Kidney (tissue), 14 donors: Measurements from ENCODE around the gene MKRN2. TPM values are rescaled to one million over a fixed set of nuclear protein-coding genes. Genes with fewer than 3 reads are reported as not detected.

Experiments
- DNase-seq, 5 donors: peaks; one replicate each; pipeline ENCODE4 v3.0.0-alpha.2; 2013 to 2020
- FAIRE-seq: peaks from 2 replicates; lab custom pipeline; 2012; peaks lifted over from hg19 to GRCh38; lab: Jason Lieb, UNC
- H3K27ac ChIP-seq, 2 donors: one replicate each; pipeline ENCODE4 v1.7.0; 2013; ENCODE audit warnings: low read depth in 2 of 2, low read length in 2 of 2, inconsistent platforms in 1 of 2
- H3K27me3 ChIP-seq: one replicate; pipeline ENCODE4 v1.7.1; 2013; ENCODE audit warnings: low read length, inconsistent platforms; ENCODE audit not compliant: control insufficient read depth, insufficient read depth
- H3K36me3 ChIP-seq, 3 donors: one replicate each; pipeline versions ENCODE4 v1.7.0 to v1.7.1; 2013; ENCODE audit warnings: low read length in 3 of 3, control low read depth in 1 of 3, inconsistent platforms in 1 of 3; ENCODE audit not compliant: insufficient read depth in 3 of 3, control insufficient read depth in 2 of 3
- H3K4me1 ChIP-seq, 3 donors: one replicate each; pipeline versions ENCODE4 v1.7.0 to v1.7.1; 2013; ENCODE audit warnings: low read length in 3 of 3, inconsistent platforms in 1 of 3, low read depth in 1 of 3; ENCODE audit not compliant: control insufficient read depth in 2 of 3, insufficient read depth in 2 of 3
- H3K4me3 ChIP-seq, 3 donors: one replicate each; pipeline versions ENCODE4 v1.7.0 to v1.8.1; 2013; ENCODE audit warnings: low read length in 3 of 3, control low read depth in 1 of 3, inconsistent platforms in 1 of 3
- H3K9ac ChIP-seq, 3 donors: one replicate each; pipeline versions ENCODE4 v1.7.0 to v1.7.1; 2013; ENCODE audit warnings: low read length in 3 of 3, control low read depth in 1 of 3, inconsistent platforms in 1 of 3
- H3K9me3 ChIP-seq, 3 donors: one replicate each; pipeline versions ENCODE4 v1.7.0 to v1.7.1; 2013; ENCODE audit warnings: low read length in 3 of 3, control low read depth in 1 of 3, inconsistent platforms in 1 of 3; ENCODE audit not compliant: control insufficient read depth in 2 of 3, insufficient read depth in 1 of 3
- intact Hi-C: fragments of 100-400 bp; cut with DNase I; formaldehyde crosslinking; loops from one replicate; pipeline ENCODE4 v1.11.1; 2022
- polyA plus RNA-seq: library from polyadenylated mRNA; stranded (reverse); fragments of 350-450 nt; fragmentation: Illumina TruSeq; extraction: RNeasy Lipid Tissue Mini Kit (QIAGEN cat#74804); gene quantifications from one replicate; pipeline ENCODE4 v1.2.3, GENCODE V29; 2014; ENCODE audit warnings: low read depth, low replicate concordance; ENCODE audit not compliant: insufficient read depth
- total RNA-seq: library from RNA; stranded (reverse); fragmentation: NEBNext Ultra II Directional; extraction: Animal tissue kit (Norgen Biotek cat#: 25700); gene quantifications from one replicate; pipeline ENCODE4 v1.2.1, GENCODE V29; 2021
- TF ChIP-seq, protein P1 (sequence below): IDR thresholded peaks from 3 replicates; pipeline ENCODE4 v1.5.1; 2012; ENCODE audit warnings: mild to moderate bottlenecking, moderate library complexity, borderline replicate concordance; ENCODE audit not compliant: insufficient read depth; ENCODE audit errors: extremely low read depth
- donor health status: control.
- donor health status: control.
- donor health status: control.
- donor health status: control.
- donor health status: control.
- donor health status: DM: yes; HTN: yes; CAD: no.
- donor health status: Normal renal cell carcinoma (clear cell type).

MKRN2 gene
- total and polyA plus RNA-seq, 2 donors from 2014 or later = 15.9 to 27.0 TPM

GRCh38 chr3:12603969-12604368 lies 47.1 kb downstream of the MKRN2 start:
- Histone ChIP-seq H3K4me3 (no peak overlapping the region), H3K27me3 (no peaks in the 10 kb centered on the region), H3K36me3 (peaks cover 14 to 46% (median 32%) of the 10 kb centered on the region in 3 donors), H3K9me3 (no peaks in the 10 kb centered on the region), H3K27ac (no peak overlapping the region), H3K9ac (no peak overlapping the region), H3K4me1 (no peaks in the 10 kb centered on the region)
- intact Hi-C loops = no loop called here
- DNase-seq = no peak
- TF ChIP-seq, protein P1, sequence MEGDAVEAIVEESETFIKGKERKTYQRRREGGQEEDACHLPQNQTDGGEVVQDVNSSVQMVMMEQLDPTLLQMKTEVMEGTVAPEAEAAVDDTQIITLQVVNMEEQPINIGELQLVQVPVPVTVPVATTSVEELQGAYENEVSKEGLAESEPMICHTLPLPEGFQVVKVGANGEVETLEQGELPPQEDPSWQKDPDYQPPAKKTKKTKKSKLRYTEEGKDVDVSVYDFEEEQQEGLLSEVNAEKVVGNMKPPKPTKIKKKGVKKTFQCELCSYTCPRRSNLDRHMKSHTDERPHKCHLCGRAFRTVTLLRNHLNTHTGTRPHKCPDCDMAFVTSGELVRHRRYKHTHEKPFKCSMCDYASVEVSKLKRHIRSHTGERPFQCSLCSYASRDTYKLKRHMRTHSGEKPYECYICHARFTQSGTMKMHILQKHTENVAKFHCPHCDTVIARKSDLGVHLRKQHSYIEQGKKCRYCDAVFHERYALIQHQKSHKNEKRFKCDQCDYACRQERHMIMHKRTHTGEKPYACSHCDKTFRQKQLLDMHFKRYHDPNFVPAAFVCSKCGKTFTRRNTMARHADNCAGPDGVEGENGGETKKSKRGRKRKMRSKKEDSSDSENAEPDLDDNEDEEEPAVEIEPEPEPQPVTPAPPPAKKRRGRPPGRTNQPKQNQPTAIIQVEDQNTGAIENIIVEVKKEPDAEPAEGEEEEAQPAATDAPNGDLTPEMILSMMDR = no peak
- FAIRE-seq = no peak

- intact Hi-C loops = no loop called here
- H3K9me3 ChIP-seq = no peaks in the 10 kb centered on the region
- TF ChIP-seq, protein P1 = no peak
- H3K27ac ChIP-seq = no peak overlapping the region
- peaks cover 5 to 44% (median 25%) of the 10 kb centered on the region in 3 donors for H3K36me3 ChIP-seq
- no peaks in the 10 kb centered on the region for H3K4me1 ChIP-seq
- DNase-seq = no peak
- H3K9ac ChIP-seq = no peak overlapping the region
- FAIRE-seq = no peak
- no peak overlapping the region for H3K4me3 ChIP-seq
- H3K27me3 ChIP-seq = no peaks in the 10 kb centered on the region
Observed at GRCh38 chr3:12608376-12608775, 51.5 kb downstream of the MKRN2 start.

DNA sequence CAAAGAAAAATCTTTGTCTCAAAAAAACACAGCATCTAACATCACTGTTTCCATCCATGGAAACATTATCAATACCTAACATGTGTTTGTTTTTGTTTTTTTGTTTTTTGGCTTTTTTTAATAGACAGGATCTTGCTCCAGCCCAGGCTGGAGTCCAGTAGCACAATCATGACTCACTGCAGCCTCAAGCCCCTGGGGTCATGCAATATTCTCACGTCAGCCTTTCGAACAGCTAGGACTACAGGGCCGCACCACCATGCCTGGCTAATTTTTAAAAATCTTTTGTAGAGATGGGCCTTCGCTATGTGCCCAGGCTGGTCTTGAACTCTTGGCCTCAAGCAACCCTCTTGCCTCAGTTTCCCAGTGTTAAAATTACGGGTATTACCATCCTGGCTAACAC lies 54.2 kb downstream of the MKRN2 start:
- no peaks in the 10 kb centered on the region for H3K4me1 ChIP-seq
- H3K9me3 ChIP-seq = no peaks in the 10 kb centered on the region
- no peak overlapping the region for H3K9ac ChIP-seq
- H3K4me3 ChIP-seq = no peak overlapping the region
- H3K36me3 ChIP-seq = peaks cover 3 to 31% (median 22%) of the 10 kb centered on the region in 3 donors
- H3K27ac ChIP-seq = no peak overlapping the region
- H3K27me3 ChIP-seq = no peaks in the 10 kb centered on the region
- intact Hi-C loops = no loop called here
- FAIRE-seq = no peak
- DNase-seq = no peak
- TF ChIP-seq, protein P1 = no peak

- Histone ChIP-seq H3K27me3 (no peaks in the 10 kb centered on the region), H3K9ac (no peak overlapping the region), H3K4me1 (no peaks in the 10 kb centered on the region), H3K4me3 (no peak overlapping the region), H3K36me3 (peaks cover 3 to 35% (median 15%) of the 10 kb centered on the region in 3 donors), H3K27ac (no peak overlapping the region), H3K9me3 (no peaks in the 10 kb centered on the region)
- intact Hi-C loops = no loop called here
- DNase-seq (no peak), FAIRE-seq (no peak)
- TF ChIP-seq, protein P1 = no peak
Observed at GRCh38 chr3:12612514-12613226, 55.8 kb downstream of the MKRN2 start.
